Measurements from ENCODE around the gene RAB1A. TPM values are rescaled to one million over a fixed set of nuclear protein-coding genes. Genes with fewer than 3 reads are reported as not detected.

The RAB1A gene
- total RNA-seq, 2 experiments from 2014 or later, result 71.8 to 75.8 TPM

GRCh38 chr2:65085148-65085547, 44.8 kb downstream of the RAB1A start:
- intact Hi-C loops (cut with micrococcal nuclease), result no loop called here
- Mint-ChIP-seq H3K9me3 (no peaks in the 10 kb centered on the region), H3K36me3 (ENCODE audit: low read depth) (peaks cover 43% of the 10 kb centered on the region), H3K27ac (no peak overlapping the region), H3K27me3 (no peaks in the 10 kb centered on the region), H3K4me1 (ENCODE audit: low read depth) (peaks cover 22% of the 10 kb centered on the region), H3K4me3 (no peak overlapping the region)
- CTCF ChIA-PET, result interaction anchor here (1.2 to 5.9 kb wide), 4 partner anchors 20 to 102 kb away, joined by 3 to 25 read pairs (median 6); no protein-coding TSS in a partner anchor
- DNase-seq, result no peak
- no peak for TF ChIP-seq CTCF (IDR thresholded peaks at IDR 0.05)
- ATAC-seq, result no peak
- POLR2A ChIA-PET, result interaction anchor here (1.6 kb wide), 1 partner anchor 44 kb away, joined by 6 read pairs; the partner anchor contains the start of gene RAB1A

- Mint-ChIP-seq H3K27ac (peak overlapping the region; percentile 43), H3K27me3 (no peaks in the 10 kb centered on the region), H3K4me3 (no peak overlapping the region), H3K4me1 (ENCODE audit: low read depth) (peaks cover 13% of the 10 kb centered on the region), H3K36me3 (ENCODE audit: low read depth) (peaks cover 37% of the 10 kb centered on the region), H3K9me3 (no peaks in the 10 kb centered on the region)
- no peak for TF ChIP-seq CTCF (IDR thresholded peaks at IDR 0.05)
- intact Hi-C loops (cut with micrococcal nuclease), result no loop called here
- no peak for ATAC-seq
- DNase-seq, result no peak
- CTCF ChIA-PET, result interaction anchor here (0.6 kb wide), 1 partner anchor 12 kb away, joined by 3 read pairs; no protein-coding TSS in a partner anchor
- POLR2A ChIA-PET, result interaction anchor here (0.6 to 1.5 kb wide), 3 partner anchors 20 to 24 kb away, joined by 3 read pairs; no protein-coding TSS in a partner anchor
Measured at GRCh38 chr2:65081232-65081685, 48.6 kb downstream of the RAB1A start.

GRCh38 chr2:65079017-65079416, 50.9 kb downstream of the RAB1A start:
- ChIA-PET CTCF (interaction anchor here (1.1 to 4.2 kb wide), 4 partner anchors 11 to 108 kb away, joined by 4 to 16 read pairs (median 8); no protein-coding TSS in a partner anchor), POLR2A (interaction anchor here (1.5 kb wide), 1 partner anchor 9 kb away, joined by 6 read pairs; no protein-coding TSS in a partner anchor)
- Mint-ChIP-seq H3K4me3 (no peak overlapping the region), H3K27ac (no peak overlapping the region), H3K9me3 (no peaks in the 10 kb centered on the region), H3K4me1 (ENCODE audit: low read depth) (peaks cover 9% of the 10 kb centered on the region), H3K36me3 (ENCODE audit: low read depth) (peaks cover 28% of the 10 kb centered on the region), H3K27me3 (no peaks in the 10 kb centered on the region)
- ATAC-seq (no peak), DNase-seq (no peak)
- TF ChIP-seq CTCF (IDR thresholded peaks at IDR 0.05), result no peak
- intact Hi-C loops (cut with micrococcal nuclease), result no loop called here

GRCh38 chr2:65077898-65078297, 52.0 kb downstream of the RAB1A start:
- Mint-ChIP-seq H3K36me3 (ENCODE audit: low read depth) (peaks cover 19% of the 10 kb centered on the region), H3K9me3 (no peaks in the 10 kb centered on the region), H3K27ac (no peak overlapping the region), H3K4me3 (no peak overlapping the region), H3K4me1 (ENCODE audit: low read depth) (peaks cover 8% of the 10 kb centered on the region), H3K27me3 (no peaks in the 10 kb centered on the region)
- POLR2A ChIA-PET, result no interaction called here
- CTCF ChIA-PET, result interaction anchor here (1.0 to 4.2 kb wide), 3 partner anchors 11 to 92 kb away, joined by 3 to 16 read pairs (median 10); no protein-coding TSS in a partner anchor
- no peak for TF ChIP-seq CTCF (IDR thresholded peaks at IDR 0.05)
- no peak for ATAC-seq
- intact Hi-C loops (cut with micrococcal nuclease), result no loop called here
- no peak for DNase-seq

GRCh38 chr2:65076345-65076710, 53.6 kb downstream of the RAB1A start:
- Mint-ChIP-seq H3K36me3 (ENCODE audit: low read depth) (peaks cover 12% of the 10 kb centered on the region), H3K9me3 (no peaks in the 10 kb centered on the region), H3K27ac (no peak overlapping the region), H3K4me1 (ENCODE audit: low read depth) (no peaks in the 10 kb centered on the region), H3K4me3 (no peak overlapping the region), H3K27me3 (no peaks in the 10 kb centered on the region)
- no peak for DNase-seq
- intact Hi-C loops (cut with micrococcal nuclease), result no loop called here
- ChIA-PET POLR2A (interaction anchor here (0.7 kb wide), 1 partner anchor 11 kb away, joined by 4 read pairs; no protein-coding TSS in a partner anchor), CTCF (interaction anchor here (3.6 to 4.2 kb wide), 2 partner anchors 12 to 93 kb away, joined by 16 to 21 read pairs; no protein-coding TSS in a partner anchor)
- TF ChIP-seq CTCF (IDR thresholded peaks at IDR 0.05), result no peak
- no peak for ATAC-seq

Measured in activated CD8-positive, alpha-beta T cell treated with anti-CD3 and anti-CD28 coated beads for 36 hours (primary cell).